NCI-H2171 treated with DMSO at 0.1 percent for 48 hours (cell line): ENCODE results near the gene ZCCHC13.
"Not testable (repeated sequence)": the region's sequence is repeated elsewhere in the genome, so short reads cannot be mapped to it uniquely, and the experiment has no call there.

Experiments used
- DNase-seq: peaks from one replicate; lab custom pipeline; 2025; lab: John Stamatoyannopoulos, UW

ZCCHC13 gene

GRCh38 chrX:74321191-74321590 lies 17.2 kb downstream of the ZCCHC13 start:
- no peak for DNase-seq

DNA sequence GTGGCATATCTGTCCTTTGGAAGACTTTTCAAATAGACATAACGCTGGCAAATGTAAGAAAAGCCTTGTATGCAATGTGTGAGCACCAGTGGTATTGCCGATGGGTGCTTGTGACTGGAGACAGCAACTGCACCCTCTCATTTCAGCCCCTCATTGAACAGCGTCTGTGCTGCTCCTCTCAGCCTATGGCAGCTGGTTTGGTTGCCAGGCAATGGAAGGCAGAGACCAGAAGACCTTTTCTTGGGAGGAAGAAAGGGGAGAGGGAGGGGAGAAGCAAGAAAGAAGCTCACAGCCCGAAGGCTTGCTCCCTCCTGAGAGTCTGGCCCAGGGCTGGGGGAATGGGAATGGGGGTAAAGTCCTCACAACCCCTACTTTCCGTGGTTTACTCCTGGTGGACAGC lies 20.2 kb downstream of the ZCCHC13 start:
- DNase-seq = peak; percentile 0

GRCh38 chrX:74325130-74326059 lies 21.4 kb downstream of the ZCCHC13 start:
- peak; percentile 91 for DNase-seq

DNA sequence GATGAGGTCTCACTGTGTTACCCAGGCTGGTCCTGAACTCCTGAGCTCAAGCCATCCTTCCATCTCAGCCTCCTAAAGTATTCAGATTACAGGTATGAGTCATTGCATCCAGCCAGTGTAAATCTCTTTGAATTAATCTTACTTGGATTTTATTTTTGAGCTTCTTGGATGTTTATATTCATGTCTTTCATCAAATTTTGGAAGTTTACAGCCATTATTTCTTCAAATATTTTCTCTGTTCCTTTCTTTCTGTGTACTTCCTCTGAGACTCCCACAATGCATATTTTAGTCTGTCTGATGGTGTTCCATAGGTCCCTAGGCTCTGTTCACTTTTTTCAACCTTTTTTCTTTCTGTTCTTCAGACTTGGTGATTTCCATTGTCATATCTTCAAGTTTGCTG lies 34.9 kb downstream of the ZCCHC13 start:
- no peak for DNase-seq

DNA sequence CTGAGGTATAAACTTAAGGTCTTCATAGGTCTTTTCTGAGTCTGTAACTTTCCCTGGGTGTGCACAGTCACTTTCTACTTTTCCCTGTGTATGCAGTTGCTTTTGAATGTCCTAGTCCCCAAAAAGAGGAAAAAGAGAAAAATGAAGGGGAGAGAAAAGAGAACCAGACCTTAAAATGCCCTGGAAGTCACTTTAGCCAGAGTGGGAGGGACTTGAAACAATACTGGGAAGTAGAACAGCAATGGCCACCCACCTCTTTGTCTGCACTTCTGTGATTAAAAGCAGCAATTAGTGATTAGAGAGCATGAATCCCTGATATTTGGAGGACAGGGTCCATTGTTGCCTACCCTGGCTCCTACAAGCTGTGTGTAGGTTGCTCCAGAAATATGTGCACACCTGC lies 36.1 kb downstream of the ZCCHC13 start:
- DNase-seq = no peak

- DNase-seq = not testable (repeated sequence)
Measured at GRCh38 chrX:74342211-74342610, 38.2 kb downstream of the ZCCHC13 start.

DNA sequence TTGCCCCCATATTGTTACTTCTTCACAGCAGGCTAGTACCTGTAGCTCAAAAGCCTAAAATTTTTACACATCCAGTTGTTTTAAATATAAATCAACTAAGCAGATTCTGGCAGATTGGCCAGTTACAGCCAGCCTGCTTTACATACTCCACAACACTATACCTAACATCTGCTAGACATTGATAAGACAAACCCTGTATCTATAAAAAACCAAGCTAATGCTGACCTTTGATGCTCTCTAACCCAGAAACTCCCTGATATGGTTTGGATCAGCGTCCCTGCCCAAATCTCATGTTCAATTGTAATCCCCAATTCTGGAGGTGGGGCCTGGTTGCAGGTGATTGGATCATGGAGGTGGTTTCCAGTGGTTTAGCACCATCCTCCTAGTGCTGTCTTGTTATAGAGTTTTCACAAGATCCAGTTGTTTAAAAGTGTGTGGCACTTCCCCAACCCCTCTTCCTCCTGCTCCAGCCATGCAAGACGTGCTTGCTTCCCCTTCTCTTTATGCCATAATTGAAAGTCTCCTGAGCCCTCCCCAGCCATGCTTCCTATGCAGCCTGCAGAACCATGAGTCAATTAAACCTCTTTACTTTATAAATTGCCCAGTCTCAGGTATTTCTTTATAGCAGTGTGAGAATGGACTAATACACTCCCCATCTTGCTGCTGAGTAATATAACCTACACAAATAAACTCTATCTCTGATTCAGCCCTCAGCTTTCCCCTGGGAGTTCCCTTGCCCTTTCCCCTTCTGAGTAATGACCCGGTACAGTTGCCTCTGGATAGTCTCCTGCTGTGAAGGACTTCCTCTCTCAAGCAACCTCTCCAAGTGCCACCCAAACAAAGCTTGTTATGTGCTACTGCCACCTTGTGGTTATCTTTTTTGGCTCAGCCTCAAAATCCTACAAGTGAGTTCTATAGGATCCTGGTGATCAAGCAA lies 39.6 kb downstream of the ZCCHC13 start:
- DNase-seq = peak; percentile 79

DNA sequence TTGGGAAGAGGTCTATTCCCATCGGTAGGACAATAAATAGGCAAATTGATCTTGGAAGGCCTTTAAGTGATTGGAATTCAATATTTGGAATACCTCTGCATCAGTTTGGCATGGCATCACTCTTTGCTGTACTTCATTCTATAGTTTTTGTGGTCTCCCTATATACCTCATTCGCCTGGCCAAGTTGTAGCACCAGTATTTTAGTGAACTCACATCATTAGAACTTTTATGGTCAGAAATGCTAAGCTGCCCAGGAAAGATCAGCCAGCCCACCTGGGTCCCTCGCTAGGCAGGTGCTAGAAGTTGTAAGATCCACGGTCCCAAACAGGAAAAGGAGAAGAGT lies 40.3 kb downstream of the ZCCHC13 start:
- DNase-seq = no peak

DNA sequence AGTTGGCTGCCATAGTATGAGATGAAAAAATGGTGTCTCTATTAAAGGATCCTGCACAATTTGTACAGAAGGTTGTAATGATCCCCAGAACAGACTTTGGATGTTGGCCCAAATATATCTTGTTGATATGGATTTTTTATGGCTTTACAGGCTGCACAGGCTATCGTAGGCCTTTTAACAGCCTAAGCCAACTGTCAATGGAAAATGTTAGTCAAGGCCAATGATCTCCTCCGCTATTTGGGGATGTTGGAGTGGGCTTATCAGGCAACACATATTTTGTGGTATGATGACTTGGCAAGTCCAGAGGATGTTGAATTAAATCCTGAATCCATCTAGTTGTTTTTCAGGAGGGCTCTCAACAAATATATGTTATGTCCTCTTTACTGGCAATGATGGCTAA lies 42.1 kb downstream of the ZCCHC13 start:
- DNase-seq = no peak

GRCh38 chrX:74349387-74349786 lies 45.4 kb downstream of the ZCCHC13 start:
- no peak for DNase-seq

DNA sequence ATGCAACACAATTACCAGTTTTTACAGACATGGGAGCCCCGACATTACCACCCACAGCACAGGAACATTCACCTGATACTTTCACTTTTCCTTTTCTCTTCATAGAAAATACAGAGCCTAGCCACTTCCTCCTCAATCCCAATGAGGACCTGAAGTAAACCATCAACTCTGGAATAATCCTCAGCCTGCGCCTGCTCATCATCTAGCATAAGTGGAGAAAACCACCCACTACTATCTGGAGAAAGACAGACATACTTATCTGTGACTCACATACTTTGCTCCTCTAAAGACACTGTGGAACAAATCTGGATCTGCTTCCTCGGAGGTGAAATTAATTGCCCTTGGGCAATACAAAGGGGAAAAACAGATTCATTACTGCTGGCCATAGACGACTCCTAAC lies 47.8 kb downstream of the ZCCHC13 start:
- no peak for DNase-seq

DNA sequence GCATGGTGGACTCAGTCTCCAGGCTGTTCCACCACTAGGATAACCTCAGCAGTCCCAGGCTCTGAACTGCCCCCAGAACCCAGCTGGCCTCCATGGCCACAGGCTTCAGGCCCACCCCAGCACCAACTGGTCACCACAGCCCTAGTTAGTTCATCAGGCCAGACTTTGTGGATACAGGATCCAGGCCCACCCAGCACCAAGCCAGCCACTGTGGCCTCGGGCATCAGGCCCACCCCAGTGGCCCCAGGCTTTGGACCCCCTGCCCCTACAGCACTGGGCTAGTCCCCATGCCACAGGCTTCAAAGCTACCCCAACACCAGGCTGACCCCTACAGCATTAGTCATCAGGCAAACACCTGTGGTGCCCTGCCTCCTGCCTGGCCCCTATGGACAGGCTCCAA lies 50.0 kb downstream of the ZCCHC13 start:
- DNase-seq = no peak
